Renal cortical epithelial cell (primary cell): Measurements from ENCODE around the gene ASAP3. TPM values are rescaled to one million over a fixed set of nuclear protein-coding genes. Genes with fewer than 3 reads are reported as not detected.

Experiments used
- DNase-seq: peaks from one replicate; pipeline ENCODE4 v3.0.0-alpha.2; 2011; ENCODE audit warnings: low read depth
- total RNA-seq: library from RNA; depleted of rRNA; stranded (reverse); fragments of >200 nt; gene quantifications from 2 replicates; pipeline ENCODE4 v1.2.3, GENCODE V29; 2014

The ASAP3 gene
- 14.4 and 41.3 TPM in 2 replicates for total RNA-seq

DNA sequence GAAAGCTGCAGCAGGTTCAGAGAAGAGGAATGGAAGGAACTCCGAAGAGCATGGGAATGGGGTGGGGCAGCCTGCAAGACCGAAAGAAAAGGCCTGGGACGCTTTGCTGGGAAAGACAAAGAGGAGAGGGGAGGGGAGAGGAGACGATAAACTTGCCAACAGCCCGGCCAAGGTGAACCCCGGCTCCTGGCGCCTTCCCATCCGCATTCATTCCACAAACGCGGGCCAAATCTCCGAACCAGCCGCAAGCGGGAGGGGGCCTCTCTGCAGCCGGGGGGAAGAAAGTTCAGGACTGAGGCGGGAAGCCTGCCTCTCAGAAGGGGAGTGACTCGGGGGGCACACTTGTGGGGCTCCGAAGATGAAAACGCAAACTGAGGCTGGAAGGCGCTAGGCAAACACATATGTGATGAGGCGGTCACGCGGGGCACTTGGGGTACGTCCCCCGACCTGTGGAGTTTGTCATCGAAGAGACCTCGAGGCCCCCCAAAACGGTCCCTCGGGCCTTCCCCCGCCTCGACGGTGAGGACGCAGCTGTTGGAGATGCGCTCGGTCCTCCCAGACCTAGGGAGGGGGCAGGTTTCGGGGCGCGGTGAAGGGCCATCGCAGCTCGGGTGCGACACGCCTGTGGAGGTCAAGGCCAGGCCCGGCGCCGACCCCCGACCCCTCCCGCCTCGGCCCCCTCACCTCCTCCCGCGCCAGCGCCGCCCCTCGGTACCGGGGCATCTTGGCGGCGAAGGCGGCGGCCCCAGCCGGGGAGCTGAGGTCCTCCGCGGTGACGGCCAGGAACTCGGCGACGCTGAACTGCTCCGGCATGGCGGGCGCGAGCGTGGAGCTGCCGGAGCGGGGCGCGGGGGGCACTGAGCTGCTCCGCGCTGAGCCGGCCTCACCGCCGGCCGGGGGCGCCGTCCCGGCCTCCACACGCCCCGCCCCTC, at the start of gene ASAP3:
ASAP3 (minus strand) TSS at position 859 of the 932 bp plus-strand sequence; CDS start at position 813, 46 bp downstream.
- DNase-seq = peak; percentile 29

DNA sequence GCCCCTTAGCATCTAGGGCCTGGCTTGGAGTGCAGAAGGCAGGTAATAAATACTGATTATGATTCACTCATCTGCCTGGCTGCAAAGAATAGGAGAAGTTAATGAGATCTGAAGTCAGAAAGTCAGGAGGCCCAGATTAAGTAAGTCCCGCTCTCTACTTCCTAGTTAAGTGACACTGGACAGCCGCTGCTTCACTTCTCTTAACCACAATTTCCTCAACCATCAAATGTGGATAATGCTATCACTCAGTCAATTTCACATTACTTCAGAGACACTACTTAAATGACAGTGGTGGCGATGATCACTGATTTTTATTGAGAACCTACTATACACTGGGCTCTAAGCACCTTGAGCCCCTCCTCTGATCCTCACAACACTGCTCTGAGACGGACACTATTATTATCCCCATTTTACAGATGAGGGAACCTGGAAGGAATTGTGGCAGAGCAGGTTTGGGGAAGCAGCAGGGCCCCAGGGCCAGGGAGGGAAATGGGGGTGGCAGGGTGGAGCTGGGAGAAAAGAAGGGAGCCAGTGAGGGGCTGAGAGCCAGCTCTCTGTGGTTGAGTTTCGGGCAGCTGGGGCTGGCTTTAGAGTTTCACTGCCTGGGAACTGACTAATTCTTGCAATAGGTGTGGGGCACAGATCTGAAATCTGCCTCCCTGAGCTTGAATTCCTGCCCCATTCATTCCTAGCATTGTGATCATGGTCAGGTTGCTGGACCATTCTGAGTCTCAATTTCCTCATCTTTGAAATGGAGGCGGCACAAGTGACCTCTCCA, 49.5 kb upstream of the ASAP3 start:
- DNase-seq = no peak

GRCh38 chr1:23531562-23532094, 47.6 kb upstream of the ASAP3 start:
- DNase-seq = no peak

GRCh38 chr1:23530747-23531561, 47.0 kb upstream of the ASAP3 start, which contains the start of gene E2F2:
Gene E2F2, minus strand, starts transcription at chr1:23531233. Its CDS starts 440 bp downstream, at chr1:23530793.
- DNase-seq = peak; percentile 63

GRCh38 chr1:23530087-23530746, 46.2 kb upstream of the ASAP3 start:
- DNase-seq = no peak

DNA sequence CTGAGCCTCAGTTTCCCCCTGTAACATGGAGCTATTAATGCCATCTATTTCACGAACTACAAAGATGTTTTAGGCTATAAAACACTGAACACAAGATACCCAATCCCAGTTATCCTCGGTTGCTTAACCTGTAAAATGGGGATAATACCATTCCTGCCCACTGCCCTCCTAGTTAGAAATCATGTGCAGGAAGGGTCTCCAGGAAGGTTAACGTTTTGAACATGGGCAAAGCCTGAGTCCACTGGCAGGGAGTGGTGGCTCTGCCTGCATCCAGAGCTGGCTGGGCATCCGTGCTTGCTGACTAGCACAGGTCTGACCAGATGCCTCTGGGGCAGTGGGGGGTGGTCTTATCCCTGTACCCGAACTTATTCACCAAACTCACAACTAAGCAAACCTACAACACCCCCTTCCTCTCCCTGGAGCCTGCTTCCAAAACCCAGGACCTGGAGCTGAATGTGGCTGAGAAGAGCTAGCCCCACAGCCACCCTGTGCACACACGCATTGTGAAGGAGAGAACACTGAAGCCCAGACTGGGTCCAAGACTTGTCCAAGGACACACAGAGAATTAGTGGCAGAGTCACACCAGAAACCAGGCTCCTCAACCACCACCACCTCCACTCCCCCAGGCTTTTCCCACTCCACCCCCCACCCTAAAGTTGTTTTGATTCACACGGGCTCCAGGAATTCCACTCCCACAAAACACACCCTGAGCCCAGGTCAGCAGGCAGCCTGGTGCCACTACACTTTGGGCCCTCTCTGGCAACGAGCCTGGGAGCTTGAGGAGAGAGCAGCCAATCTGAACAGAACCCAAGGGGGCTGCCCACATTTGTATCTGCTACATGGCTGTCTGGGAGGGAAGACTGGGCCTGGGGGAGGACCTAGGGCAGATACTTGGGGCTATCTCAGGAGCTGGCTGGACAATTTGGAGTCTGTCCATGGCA, 45.4 kb upstream of the ASAP3 start:
- no peak for DNase-seq

- DNase-seq = peak; percentile 78
Measured at GRCh38 chr1:23528250-23528978, 44.4 kb upstream of the ASAP3 start.

- DNase-seq = no peak
Measured at GRCh38 chr1:23527900-23528249, 43.9 kb upstream of the ASAP3 start.

DNA sequence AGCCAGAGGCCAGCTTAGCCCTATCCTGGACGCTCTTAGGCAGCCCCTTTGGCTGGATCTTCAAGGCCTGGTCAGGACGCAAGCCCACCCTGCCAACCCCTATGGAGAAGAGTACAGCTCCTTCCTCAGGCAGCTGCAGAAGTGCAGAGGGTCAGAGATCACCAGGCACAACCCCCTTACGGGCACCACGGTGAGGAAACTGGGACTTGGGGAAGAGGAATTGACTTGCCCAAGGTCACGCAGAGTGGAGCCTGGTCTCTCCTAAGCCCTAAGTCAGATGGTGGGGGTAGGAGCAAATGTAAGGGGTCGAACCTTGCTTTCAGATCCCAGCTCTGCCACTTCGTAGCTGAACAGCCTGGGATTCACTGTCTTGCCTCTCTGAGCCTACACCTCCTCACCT, 43.4 kb upstream of the ASAP3 start:
- DNase-seq = no peak

DNA sequence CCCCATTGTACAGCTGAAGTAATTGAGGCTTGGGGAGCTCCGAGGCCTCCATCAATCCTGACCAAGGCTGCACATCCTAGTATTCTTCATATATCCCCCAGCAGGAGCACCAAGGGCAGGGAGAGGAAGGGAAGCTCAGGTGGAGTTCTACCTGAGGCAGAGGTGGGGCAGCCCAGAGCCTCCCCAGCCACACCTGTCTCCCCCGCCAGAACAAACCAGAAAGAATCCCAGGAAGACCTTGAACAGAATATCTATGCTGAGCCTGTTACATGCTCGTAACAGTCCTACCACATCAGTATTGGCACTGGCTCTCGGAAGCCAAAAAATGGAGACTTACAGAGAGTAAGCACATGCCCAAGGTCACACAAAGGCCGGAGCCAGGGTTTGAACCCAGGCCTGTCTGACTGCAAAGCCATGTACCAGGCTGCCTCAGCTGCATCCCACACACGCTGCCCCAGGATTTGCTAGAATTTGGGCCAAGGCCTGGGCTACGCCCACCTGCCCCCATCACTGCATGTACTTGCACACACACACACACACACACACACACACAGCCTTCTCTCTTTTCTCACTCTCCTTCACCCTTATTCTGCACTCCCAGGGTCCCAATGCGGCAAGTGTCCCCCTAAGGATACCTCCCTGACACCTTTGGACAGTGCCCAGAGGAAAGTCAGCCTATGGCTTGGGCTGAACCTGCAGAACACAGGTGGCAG, 42.5 kb upstream of the ASAP3 start:
- DNase-seq = no peak

DNA sequence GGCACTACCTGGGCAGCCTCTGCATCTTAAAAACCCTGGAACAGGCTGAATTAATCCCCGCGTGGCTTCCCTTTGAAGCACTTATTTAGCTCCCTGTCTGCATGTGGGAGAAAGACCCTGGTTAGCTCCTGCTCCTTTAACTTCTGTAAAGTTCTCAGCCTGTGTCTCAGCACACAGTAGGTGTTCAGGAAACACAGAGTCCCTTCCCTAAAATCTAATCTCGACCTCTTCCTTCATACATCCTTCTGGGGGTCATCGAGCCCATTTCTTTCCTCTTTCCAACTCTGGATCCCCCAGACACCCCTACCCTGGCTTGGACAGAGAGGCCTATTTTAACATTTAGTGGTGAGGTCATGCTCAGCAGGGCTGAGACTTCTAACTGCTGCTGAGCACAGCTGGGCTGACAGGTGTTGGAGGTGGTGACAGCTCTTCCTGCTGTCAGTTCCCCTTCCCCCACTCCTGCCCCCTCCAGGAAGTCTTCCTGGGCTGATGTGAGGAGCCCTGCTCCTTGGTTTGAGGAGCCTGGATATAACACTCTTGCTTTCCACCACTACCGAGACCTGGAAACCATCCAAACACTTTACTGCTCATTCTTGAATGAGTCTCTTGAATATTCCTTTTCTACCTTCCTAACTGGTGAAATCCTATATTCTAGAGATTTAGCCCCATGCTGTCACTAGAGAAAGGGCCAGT, 41.7 kb upstream of the ASAP3 start:
- DNase-seq = no peak

GRCh38 chr1:23524716-23525401, 40.9 kb upstream of the ASAP3 start:
- DNase-seq = no peak

DNA sequence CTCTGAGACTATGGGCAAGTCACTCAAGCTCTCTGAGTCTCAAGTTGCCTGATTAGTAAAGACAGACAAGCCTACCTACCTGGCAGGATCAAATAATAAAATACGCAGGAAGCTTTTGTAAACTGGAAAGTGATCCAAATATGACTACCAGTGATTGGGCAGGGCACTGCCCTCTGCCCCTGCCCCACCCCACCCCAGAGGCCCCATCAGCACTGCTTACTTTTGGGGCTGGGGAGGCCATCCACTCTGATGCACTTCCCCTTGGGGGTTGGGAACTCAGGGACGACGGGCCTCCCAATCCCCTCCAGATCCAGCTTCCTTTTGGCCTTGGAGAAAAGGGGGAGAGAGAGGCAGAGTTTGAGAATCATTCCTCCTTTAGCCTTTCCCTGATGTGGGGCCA, 40.2 kb upstream of the ASAP3 start:
- no peak for DNase-seq

- DNase-seq = no peak
Measured at GRCh38 chr1:23522244-23522982, 38.4 kb upstream of the ASAP3 start.

DNA sequence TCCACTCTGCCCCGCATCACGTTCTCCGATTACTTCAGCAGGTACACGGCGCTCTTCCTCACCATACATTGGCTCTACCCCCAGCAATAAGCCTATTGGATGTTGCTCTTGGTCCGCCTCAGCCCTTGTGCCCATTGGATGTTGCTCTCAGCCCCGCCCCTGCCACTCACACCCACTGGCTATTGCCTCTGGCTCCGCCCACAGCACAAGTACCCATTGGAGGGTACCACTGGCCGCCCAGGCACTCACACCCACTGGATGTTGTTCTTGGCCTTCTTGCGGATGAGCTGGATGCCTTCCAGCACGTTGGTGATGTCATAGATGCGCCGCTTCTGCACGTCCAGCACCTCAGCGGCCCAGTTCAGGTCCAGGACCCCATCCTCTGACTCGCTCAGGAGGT, 37.6 kb upstream of the ASAP3 start:
- no peak for DNase-seq

DNA sequence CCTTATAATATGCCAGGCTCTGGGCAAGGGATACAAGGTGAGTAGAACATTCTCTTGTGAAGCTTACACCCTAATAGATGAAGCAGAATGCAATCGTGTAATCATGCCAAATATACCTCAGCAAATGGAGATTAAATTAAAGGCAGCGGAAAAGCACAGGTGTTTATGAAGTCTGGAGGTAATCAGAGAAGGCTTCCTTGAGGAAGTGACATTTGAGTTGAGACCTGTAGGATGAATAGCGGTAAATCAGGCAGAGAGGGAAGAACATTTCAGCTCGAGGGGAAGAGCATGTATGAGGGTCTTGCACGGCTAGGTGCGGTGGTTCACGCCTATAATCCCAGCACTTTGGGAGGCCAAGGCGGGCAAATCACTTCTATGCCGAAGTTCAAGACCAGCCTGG, 33.6 kb upstream of the ASAP3 start:
- DNase-seq = no peak

DNA sequence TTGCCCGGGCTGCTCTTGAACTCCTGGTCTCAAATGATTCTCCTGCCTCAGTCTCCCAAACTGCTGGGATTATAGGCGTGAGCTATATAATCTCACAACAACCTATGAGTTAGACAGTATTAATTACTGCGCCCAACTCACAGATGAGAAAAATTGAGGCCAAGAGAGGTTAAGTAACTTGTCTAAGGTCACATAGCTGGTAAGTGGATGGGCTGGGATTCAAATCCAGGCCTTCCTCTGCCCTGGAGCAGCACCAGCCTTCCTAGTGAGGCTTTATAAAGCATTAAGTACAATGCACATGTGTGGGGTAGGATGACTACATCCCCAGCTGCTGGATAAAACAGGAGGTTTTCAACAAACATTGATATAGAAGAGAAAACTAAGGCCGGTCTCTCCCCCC, 31.9 kb upstream of the ASAP3 start:
- no peak for DNase-seq
